ENCODE data around the gene RAET1E. TPM values are rescaled to one million over a fixed set of nuclear protein-coding genes. Genes with fewer than 3 reads are reported as not detected.

The RAET1E gene
- total and polyA plus RNA-seq, 9 of the 15 experiments (the other 6 are each of a cell fraction or from before 2014, with no cell fraction given): not detected

DNA sequence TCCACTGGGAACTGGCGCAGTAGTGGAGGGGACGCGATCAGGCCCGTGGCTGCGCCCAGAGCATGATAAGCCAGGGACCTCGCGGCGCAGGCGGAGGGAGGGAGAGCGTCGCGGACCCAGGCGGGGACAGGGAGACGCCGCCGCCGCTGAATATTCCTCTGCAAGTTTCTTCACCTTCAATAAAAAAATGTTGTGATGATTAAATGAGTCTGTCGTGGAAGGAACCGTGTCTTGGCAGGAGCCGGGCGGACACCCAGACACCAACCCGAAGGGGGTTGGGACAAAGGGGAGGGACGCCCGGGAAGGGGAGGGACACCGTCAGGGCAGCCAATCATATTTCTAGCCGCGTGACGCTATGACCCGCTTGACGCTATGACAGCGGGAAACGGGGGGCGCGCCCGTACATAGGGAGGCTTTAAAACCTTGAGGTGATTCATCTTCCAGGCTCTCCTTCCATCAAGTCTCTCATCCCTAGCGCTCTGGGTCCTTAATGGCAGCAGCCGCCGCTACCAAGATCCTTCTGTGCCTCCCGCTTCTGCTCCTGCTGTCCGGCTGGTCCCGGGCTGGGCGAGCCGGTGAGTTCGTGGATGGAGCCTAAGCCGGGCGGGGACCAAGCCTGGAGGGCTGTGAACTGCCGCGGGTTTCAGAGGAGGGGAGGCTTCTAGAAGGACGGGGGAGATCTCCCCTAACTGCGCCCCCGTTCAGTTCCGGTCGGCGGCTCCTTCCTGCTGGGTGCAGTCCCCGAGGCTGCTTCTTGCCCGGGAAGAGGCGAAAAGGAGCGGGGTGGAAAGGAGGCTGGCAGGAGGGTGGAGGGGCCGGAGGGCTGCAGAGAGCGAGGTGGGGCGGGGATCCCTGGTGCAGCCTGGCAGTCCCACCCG is 43.9 kb upstream of the RAET1E start, which contains the start of gene ULBP2 (continued):
- TF ChIP-seq, protein P1, sequence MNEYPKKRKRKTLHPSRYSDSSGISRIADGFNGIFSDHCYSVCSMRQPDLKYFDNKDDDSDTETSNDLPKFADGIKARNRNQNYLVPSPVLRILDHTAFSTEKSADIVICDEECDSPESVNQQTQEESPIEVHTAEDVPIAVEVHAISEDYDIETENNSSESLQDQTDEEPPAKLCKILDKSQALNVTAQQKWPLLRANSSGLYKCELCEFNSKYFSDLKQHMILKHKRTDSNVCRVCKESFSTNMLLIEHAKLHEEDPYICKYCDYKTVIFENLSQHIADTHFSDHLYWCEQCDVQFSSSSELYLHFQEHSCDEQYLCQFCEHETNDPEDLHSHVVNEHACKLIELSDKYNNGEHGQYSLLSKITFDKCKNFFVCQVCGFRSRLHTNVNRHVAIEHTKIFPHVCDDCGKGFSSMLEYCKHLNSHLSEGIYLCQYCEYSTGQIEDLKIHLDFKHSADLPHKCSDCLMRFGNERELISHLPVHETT (CRISPR knock-in tag; conservative IDR thresholded peaks at IDR 0.05 in 1 of 2, IDR thresholded peaks at IDR 0.05 in 1 of 2): no peak
- TF ChIP-seq, protein P2, sequence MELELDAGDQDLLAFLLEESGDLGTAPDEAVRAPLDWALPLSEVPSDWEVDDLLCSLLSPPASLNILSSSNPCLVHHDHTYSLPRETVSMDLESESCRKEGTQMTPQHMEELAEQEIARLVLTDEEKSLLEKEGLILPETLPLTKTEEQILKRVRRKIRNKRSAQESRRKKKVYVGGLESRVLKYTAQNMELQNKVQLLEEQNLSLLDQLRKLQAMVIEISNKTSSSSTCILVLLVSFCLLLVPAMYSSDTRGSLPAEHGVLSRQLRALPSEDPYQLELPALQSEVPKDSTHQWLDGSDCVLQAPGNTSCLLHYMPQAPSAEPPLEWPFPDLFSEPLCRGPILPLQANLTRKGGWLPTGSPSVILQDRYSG (tag; conservative IDR thresholded peaks at IDR 0.05; ENCODE audit: low read depth): no peak
- TF ChIP-seq NONO (IDR thresholded peaks at IDR 0.05; ENCODE audit: low read depth in 2 of 2, low read length in 1 of 2) (0 out of 4 replicates have a peak, but pooled peaks of 1 of the 2 experiments have one; percentile 37), ZNF583 (CRISPR knock-in tag; IDR thresholded peaks at IDR 0.05) (no peak), TCFL5 (CRISPR knock-in tag; conservative IDR thresholded peaks at IDR 0.05) (no peak), KLF10 (CRISPR knock-in tag; IDR thresholded peaks at IDR 0.05) (no peak), TRIM24 (IDR thresholded peaks at IDR 0.05) (no peak; a peak in 1 of 4 replicates), KDM1A (IDR thresholded peaks at IDR 0.05) (no peak), NR1H2 (CRISPR knock-in tag; IDR thresholded peaks at IDR 0.05) (0 out of 2 replicates have a peak, but pooled peaks have one; percentile 35), ATF1 (CRISPR knock-in tag; IDR thresholded peaks at IDR 0.05) (no peak), ATF1 (tag; IDR thresholded peaks at IDR 0.05) (peak; percentile 91), FOXK2 (conservative IDR thresholded peaks at IDR 0.05 in 1 of 2, IDR thresholded peaks at IDR 0.05 in 1 of 2; ENCODE audit: low read depth in 2 of 2) (no peak), TFAM (CRISPR knock-in tag; conservative IDR thresholded peaks at IDR 0.05) (no peak), ATF7 (IDR thresholded peaks at IDR 0.05) (peak; percentile 74), ILK (tag; IDR thresholded peaks at IDR 0.05; ENCODE audit: borderline replicate concordance, low read depth) (no peak), PCBP2 (IDR thresholded peaks at IDR 0.05; ENCODE audit: low read depth, low read length, poor library complexity, severe bottlenecking) (no peak), ZNF668 (CRISPR knock-in tag; IDR thresholded peaks at IDR 0.05) (no peak), SNIP1 (IDR thresholded peaks at IDR 0.05; ENCODE audit: low read depth) (no peak), ZNF79 (CRISPR knock-in tag; IDR thresholded peaks at IDR 0.05; ENCODE audit: low read depth) (no peak), CCNT2 (IDR thresholded peaks at IDR 0.05; ENCODE audit: borderline replicate concordance, extremely low read depth, insufficient read length, low read depth, low read length) (peak; percentile 24)
- TF ChIP-seq, protein P3, sequence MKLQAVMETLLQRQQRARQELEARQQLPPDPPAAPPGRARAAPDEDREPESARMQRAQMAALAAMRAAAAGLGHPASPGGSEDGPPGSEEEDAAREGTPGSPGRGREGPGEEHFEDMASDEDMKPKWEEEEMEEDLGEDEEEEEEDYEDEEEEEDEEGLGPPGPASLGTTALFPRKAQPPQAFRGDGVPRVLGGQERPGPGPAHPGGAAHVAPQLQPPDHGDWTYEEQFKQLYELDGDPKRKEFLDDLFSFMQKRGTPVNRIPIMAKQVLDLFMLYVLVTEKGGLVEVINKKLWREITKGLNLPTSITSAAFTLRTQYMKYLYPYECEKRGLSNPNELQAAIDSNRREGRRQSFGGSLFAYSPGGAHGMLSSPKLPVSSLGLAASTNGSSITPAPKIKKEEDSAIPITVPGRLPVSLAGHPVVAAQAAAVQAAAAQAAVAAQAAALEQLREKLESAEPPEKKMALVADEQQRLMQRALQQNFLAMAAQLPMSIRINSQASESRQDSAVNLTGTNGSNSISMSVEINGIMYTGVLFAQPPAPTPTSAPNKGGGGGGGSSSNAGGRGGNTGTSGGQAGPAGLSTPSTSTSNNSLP (IDR thresholded peaks at IDR 0.05; ENCODE audit: borderline replicate concordance, low read depth, low read length): no peak
- TF ChIP-seq, protein P4, sequence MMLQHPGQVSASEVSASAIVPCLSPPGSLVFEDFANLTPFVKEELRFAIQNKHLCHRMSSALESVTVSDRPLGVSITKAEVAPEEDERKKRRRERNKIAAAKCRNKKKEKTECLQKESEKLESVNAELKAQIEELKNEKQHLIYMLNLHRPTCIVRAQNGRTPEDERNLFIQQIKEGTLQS (IDR thresholded peaks at IDR 0.05): peak; percentile 39; the same call in 1 of the 2 replicates
- TF ChIP-seq, protein P4 (CRISPR knock-in tag; conservative IDR thresholded peaks at IDR 0.05): no peak; the same call in 1 of the 2 replicates

Data from K562 (cell line).